ENCODE measurements around the gene CAPZB. TPM values are rescaled to one million over a fixed set of nuclear protein-coding genes. Genes with fewer than 3 reads are reported as not detected.
A peak's percentile ranks its signal among the peaks of the same experiment; 100 is the strongest.

Gene CAPZB
- total RNA-seq, 1 experiment from 2014 or later = 348 TPM

DNA sequence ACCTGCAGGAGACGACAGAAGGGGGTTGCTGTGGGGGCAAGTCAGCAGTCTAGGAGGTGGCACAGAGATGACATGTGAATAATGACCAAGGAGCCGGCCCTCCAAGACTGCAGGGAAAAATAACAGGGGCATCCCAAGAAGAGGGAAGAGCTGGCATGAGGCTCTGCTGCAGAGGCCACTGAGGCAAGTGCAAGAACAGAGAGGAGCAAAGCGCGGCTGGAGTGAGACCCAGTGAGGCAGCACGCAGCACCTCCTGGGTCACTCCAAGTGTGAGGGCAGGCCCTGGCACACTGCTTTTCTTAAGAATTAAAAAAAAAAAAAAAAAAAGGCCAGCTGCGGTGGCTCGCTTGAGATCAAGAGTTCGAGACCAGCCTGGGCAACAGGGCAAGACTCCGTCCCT is 93.1 kb downstream of the CAPZB start:
- Mint-ChIP-seq H3K4me3 (no peak overlapping the region), H3K27ac (peak overlapping the region in 1 of 3 experiments; percentile 56; a peak in 3 of 7 replicates), H3K4me1 (peaks cover 17 to 34% of the 10 kb centered on the region in 2 experiments), H3K36me3 (ENCODE audit: insufficient read depth in 1 of 3, low read depth in 3 of 3) (peaks cover 0 to 8% (median 1%) of the 10 kb centered on the region in 3 experiments; a peak in 3 of 7 replicates), H3K9me3 (no peaks in the 10 kb centered on the region), H3K27me3 (ENCODE audit: low read depth) (no peaks in the 10 kb centered on the region)
- Histone ChIP-seq H3K23me2 (ENCODE audit: insufficient read length, low read depth, low read length, poor library complexity, severe bottlenecking) (no peaks in the 10 kb centered on the region), H3K9me3 (ENCODE audit: control insufficient read depth, low read depth, low read length) (no peaks in the 10 kb centered on the region), H3K4me2 (ENCODE audit: insufficient read depth, insufficient read length, low read length) (no peak overlapping the region), H2BK12ac (ENCODE audit: insufficient read length, low read depth, low read length) (no peak overlapping the region), H2BK20ac (ENCODE audit: low read depth, low read length, poor library complexity, severe bottlenecking) (no peak overlapping the region), H3K23ac (ENCODE audit: insufficient read length, low read depth, low read length) (no peak overlapping the region), H3K4ac (ENCODE audit: low read depth, low read length) (no peak overlapping the region), H3K4me1 (ENCODE audit: insufficient read depth, low read length) (no peaks in the 10 kb centered on the region), H3K18ac (ENCODE audit: insufficient read length, low read depth, low read length) (no peak overlapping the region), H4K8ac (replicated peaks; ENCODE audit: insufficient read length, low read depth, low read length) (no peak overlapping the region), H3K14ac (ENCODE audit: insufficient read depth, low read length) (no peak overlapping the region), H4K91ac (ENCODE audit: insufficient read length, low read depth, low read length) (no peak overlapping the region), H4K20me1 (ENCODE audit: control insufficient read depth, insufficient read depth, insufficient read length) (peaks cover 3% of the 10 kb centered on the region), H2AK5ac (ENCODE audit: insufficient read length, low read length) (no peak overlapping the region), H3K79me1 (ENCODE audit: insufficient read depth, low read depth, low read length, poor library complexity, severe bottlenecking) (peaks cover 16% of the 10 kb centered on the region), H3K79me2 (ENCODE audit: insufficient read depth, low read length) (peaks cover 18% of the 10 kb centered on the region), H3K9ac (ENCODE audit: extremely low read depth, insufficient read length, low read length) (no peak overlapping the region), H3K27ac (ENCODE audit: insufficient read length, low read depth, low read length) (no peak overlapping the region), H2BK5ac (ENCODE audit: insufficient read length, low read length) (no peak overlapping the region), H2BK15ac (ENCODE audit: low read depth, low read length) (no peak overlapping the region), H2AFZ (ENCODE audit: low read length) (no peak overlapping the region), H3K56ac (ENCODE audit: insufficient read length, low read depth, low read length) (no peak overlapping the region), H4K5ac (ENCODE audit: insufficient read length, low read depth, low read length) (no peak overlapping the region), H3K27me3 (ENCODE audit: insufficient read depth, low read length) (no peaks in the 10 kb centered on the region), H3T11ph (ENCODE audit: low read length) (no peak overlapping the region), H2BK120ac (ENCODE audit: low read depth, low read length, poor library complexity, severe bottlenecking) (no peak overlapping the region)
- DNase-seq = no peak
- WGBS (ENCODE audit: extremely low coverage, insufficient read length, low lambda C conversion rate) = no CpG with 5 or more reads among the region's 9 CpGs
- TF ChIP-seq, protein P1, sequence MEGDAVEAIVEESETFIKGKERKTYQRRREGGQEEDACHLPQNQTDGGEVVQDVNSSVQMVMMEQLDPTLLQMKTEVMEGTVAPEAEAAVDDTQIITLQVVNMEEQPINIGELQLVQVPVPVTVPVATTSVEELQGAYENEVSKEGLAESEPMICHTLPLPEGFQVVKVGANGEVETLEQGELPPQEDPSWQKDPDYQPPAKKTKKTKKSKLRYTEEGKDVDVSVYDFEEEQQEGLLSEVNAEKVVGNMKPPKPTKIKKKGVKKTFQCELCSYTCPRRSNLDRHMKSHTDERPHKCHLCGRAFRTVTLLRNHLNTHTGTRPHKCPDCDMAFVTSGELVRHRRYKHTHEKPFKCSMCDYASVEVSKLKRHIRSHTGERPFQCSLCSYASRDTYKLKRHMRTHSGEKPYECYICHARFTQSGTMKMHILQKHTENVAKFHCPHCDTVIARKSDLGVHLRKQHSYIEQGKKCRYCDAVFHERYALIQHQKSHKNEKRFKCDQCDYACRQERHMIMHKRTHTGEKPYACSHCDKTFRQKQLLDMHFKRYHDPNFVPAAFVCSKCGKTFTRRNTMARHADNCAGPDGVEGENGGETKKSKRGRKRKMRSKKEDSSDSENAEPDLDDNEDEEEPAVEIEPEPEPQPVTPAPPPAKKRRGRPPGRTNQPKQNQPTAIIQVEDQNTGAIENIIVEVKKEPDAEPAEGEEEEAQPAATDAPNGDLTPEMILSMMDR (conservative IDR thresholded peaks at IDR 0.05) = no peak

Measured in H9 (cell line).